Measurements from ENCODE around the gene USP33. TPM values are rescaled to one million over a fixed set of nuclear protein-coding genes. Genes with fewer than 3 reads are reported as not detected.
"Not testable (repeated sequence)": the region's sequence is repeated elsewhere in the genome, so short reads cannot be mapped to it uniquely, and the experiment has no call there.

The USP33 gene
- total RNA-seq, 4 donors from 2014 or later, result 31.1 to 51.8 (median 34.6) TPM

- no peaks in the 10 kb centered on the region for H3K9me3 ChIP-seq
- no peaks in the 10 kb centered on the region for H3K36me3 ChIP-seq
- H3K27me3 ChIP-seq, result no peaks in the 10 kb centered on the region
- peak overlapping the region; percentile 82 to 97 (median 88) for H3K27ac ChIP-seq
- no peak for TF ChIP-seq POLR2A (IDR thresholded peaks at IDR 0.05)
- no peak for TF ChIP-seq CTCF (IDR thresholded peaks at IDR 0.05 in 4 of 5, conservative IDR thresholded peaks at IDR 0.05 in 1 of 5)
- DNase-seq, result no peak
- peak; percentile 18 to 35 for ATAC-seq
- intact Hi-C loops (cut with DNase I; ENCODE audit: low total_unique reads), result loop anchor here (2.0 to 5.0 kb wide), 2 partner anchors 75 to 145 kb away; partner anchors contain the start of gene ZZZ3
- in situ Hi-C loops (cut with MboI; ENCODE audit: low sequenced_read_pairs in 4 of 4), result loop anchor here in 1 of 4 donors (25.0 kb wide), 1 partner anchor 355 kb away; no protein-coding TSS in a partner anchor
- H3K4me3 ChIP-seq, result peak overlapping the region in 1 of 4 donors; percentile 84
- peaks cover 35 to 45% of the 10 kb centered on the region in 2 donors for H3K4me1 ChIP-seq
These were observed 2.0 kb downstream of the USP33 start for GRCh38 chr1:77757603-77758002.

- intact Hi-C loops (cut with DNase I; ENCODE audit: low total_unique reads), result loop anchor here (5.0 kb wide), 1 partner anchor 145 kb away; no protein-coding TSS in a partner anchor
- no peak for TF ChIP-seq CTCF (IDR thresholded peaks at IDR 0.05 in 4 of 5, conservative IDR thresholded peaks at IDR 0.05 in 1 of 5)
- TF ChIP-seq POLR2A (IDR thresholded peaks at IDR 0.05), result no peak
- Histone ChIP-seq H3K36me3 (no peaks in the 10 kb centered on the region), H3K4me1 (peaks cover 35 to 45% of the 10 kb centered on the region in 2 donors), H3K27ac (peak overlapping the region; percentile 82 to 97 (median 88)), H3K4me3 (no peak overlapping the region), H3K27me3 (no peaks in the 10 kb centered on the region), H3K9me3 (no peaks in the 10 kb centered on the region)
- no peak for DNase-seq
- ATAC-seq, result no peak
- in situ Hi-C loops (cut with MboI; ENCODE audit: low sequenced_read_pairs in 4 of 4), result loop anchor here in 1 of 4 donors (25.0 kb wide), 1 partner anchor 355 kb away; no protein-coding TSS in a partner anchor
These were observed 2.5 kb downstream of the USP33 start for GRCh38 chr1:77757066-77757584.

- Histone ChIP-seq H3K27me3 (no peaks in the 10 kb centered on the region), H3K27ac (no peak overlapping the region), H3K4me3 (no peak overlapping the region), H3K36me3 (no peaks in the 10 kb centered on the region), H3K9me3 (no peaks in the 10 kb centered on the region), H3K4me1 (peaks cover 35 to 45% of the 10 kb centered on the region in 2 donors)
- TF ChIP-seq CTCF (IDR thresholded peaks at IDR 0.05 in 4 of 5, conservative IDR thresholded peaks at IDR 0.05 in 1 of 5), result no peak
- TF ChIP-seq POLR2A (IDR thresholded peaks at IDR 0.05), result no peak
- DNase-seq (no peak), ATAC-seq (no peak)
- in situ Hi-C loops (cut with MboI; ENCODE audit: low sequenced_read_pairs in 4 of 4), result loop anchor here in 1 of 4 donors (25.0 kb wide), 1 partner anchor 356 kb away; no protein-coding TSS in a partner anchor
- intact Hi-C loops (cut with DNase I; ENCODE audit: low total_unique reads), result loop anchor here (5.0 kb wide), 1 partner anchor 146 kb away; no protein-coding TSS in a partner anchor
These were observed 3.4 kb downstream of the USP33 start for GRCh38 chr1:77756052-77756754.

- in situ Hi-C loops (cut with MboI; ENCODE audit: low sequenced_read_pairs in 4 of 4); H3K27me3 ChIP-seq; DNase-seq; intact Hi-C loops (cut with DNase I; ENCODE audit: low total_unique reads); ATAC-seq; H3K27ac ChIP-seq; H3K36me3 ChIP-seq; H3K9me3 ChIP-seq; H3K4me3 ChIP-seq: not testable (repeated sequence)
- peaks cover 15 to 19% of the 10 kb centered on the region in 2 donors for H3K4me1 ChIP-seq
These were observed 10.2 kb downstream of the USP33 start for GRCh38 chr1:77749489-77749888.

DNA sequence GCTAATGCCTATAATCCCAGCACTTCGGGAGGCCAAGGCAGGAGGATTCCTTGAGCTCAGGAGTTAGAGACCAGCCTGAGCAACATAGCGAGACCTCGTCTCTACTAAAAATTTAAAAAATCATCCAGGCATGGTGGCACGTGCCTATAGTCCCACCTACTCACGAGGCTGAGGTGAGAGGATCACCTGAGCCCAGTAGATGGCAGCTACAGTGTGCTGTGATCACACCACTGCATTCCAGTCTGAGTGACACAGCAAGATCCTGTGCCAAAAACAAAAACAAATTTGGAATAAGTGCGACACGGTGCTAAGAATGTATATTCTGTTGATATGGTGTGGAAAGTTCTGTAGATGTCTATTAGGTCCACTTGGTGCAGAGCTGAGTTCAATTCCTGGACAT lies 15.1 kb downstream of the USP33 start:
- no peak for DNase-seq
- H3K27ac ChIP-seq, result peak overlapping the region in 2 of 4 donors; percentile 15 to 43
- H3K36me3 ChIP-seq, result peaks cover 0 to 6% of the 10 kb centered on the region in 2 donors
- TF ChIP-seq POLR2A (IDR thresholded peaks at IDR 0.05) (no peak), CTCF (IDR thresholded peaks at IDR 0.05 in 4 of 5, conservative IDR thresholded peaks at IDR 0.05 in 1 of 5) (no peak)
- no peaks in the 10 kb centered on the region for H3K9me3 ChIP-seq
- intact Hi-C loops (cut with DNase I; ENCODE audit: low total_unique reads), result no loop called here
- ATAC-seq, result peak in 1 of 2 donors; percentile 53
- no peaks in the 10 kb centered on the region for H3K27me3 ChIP-seq
- H3K4me3 ChIP-seq, result no peak overlapping the region
- in situ Hi-C loops (cut with MboI; ENCODE audit: low sequenced_read_pairs in 4 of 4), result no loop called here
- H3K4me1 ChIP-seq, result peaks cover 6 to 11% of the 10 kb centered on the region in 2 donors
